SK-N-MC (cell line): ENCODE results near the gene USP46.

Experiments
- EZH2 ChIP-seq: fragments of 200-600 bp; sonication (generic); IDR thresholded peaks from one replicate; pipeline ENCODE4 v1.6.1; 2017; ENCODE audit warnings: antibody characterized with exemption
- POLR2AphosphoS5 ChIP-seq: IDR thresholded peaks from 2 replicates; pipeline ENCODE4 v1.6.1; 2012; ENCODE audit warnings: mild to moderate bottlenecking, low read depth, low read length, borderline replicate concordance

DNA sequence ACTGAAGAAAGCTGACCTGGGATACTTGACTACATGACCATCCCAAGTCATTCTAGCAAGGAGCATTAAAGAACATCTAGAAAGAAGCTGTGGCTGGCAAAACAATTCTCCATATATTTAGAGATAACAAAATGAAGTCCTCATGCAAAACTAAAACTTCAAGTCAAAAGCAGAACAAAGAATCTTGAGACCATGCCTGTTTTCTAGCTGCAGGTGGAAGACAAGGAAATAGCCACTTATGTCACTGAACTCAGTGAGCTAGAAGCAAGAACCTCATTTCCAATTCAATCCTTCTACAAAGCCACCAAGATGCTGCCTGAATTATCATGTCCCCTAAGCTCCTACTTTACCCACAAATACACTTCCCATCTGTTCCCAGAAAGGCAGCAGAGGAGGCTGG lies 13.8 kb downstream of the USP46 start:
- TF ChIP-seq EZH2 (no peak), POLR2AphosphoS5 (no peak)
